ENCODE results near the gene TBCA. TPM values are rescaled to one million over a fixed set of nuclear protein-coding genes. Genes with fewer than 3 reads are reported as not detected.

TBCA gene
- total RNA-seq, 1 donor from 2014 or later: 106 TPM

- Histone ChIP-seq H3K9me3 (ENCODE audit: control insufficient read depth in 3 of 3, low read length in 3 of 3) (no peaks in the 10 kb centered on the region), H3K27me3 (ENCODE audit: control insufficient read depth in 3 of 3, insufficient read depth in 3 of 3, low read length in 3 of 3) (no peaks in the 10 kb centered on the region), H3K27ac (ENCODE audit: low read depth, low read length) (no peak overlapping the region), H3K4me3 (ENCODE audit: low read length in 3 of 3) (no peak overlapping the region), H3K9ac (ENCODE audit: low read depth in 1 of 3, low read length in 3 of 3) (no peak overlapping the region), H3K4me1 (ENCODE audit: control insufficient read depth in 3 of 3, insufficient read depth in 3 of 3, low read length in 3 of 3) (no peaks in the 10 kb centered on the region), H3K36me3 (ENCODE audit: control insufficient read depth in 3 of 3, insufficient read depth in 3 of 3, low read length in 3 of 3) (no peaks in the 10 kb centered on the region)
These were observed 15.2 kb upstream of the TBCA start for GRCh38 chr5:77791356-77791755.

- Histone ChIP-seq H3K4me1 (ENCODE audit: control insufficient read depth in 3 of 3, insufficient read depth in 3 of 3, low read length in 3 of 3) (no peaks in the 10 kb centered on the region), H3K27me3 (ENCODE audit: control insufficient read depth in 3 of 3, insufficient read depth in 3 of 3, low read length in 3 of 3) (no peaks in the 10 kb centered on the region), H3K9ac (ENCODE audit: low read depth in 1 of 3, low read length in 3 of 3) (no peak overlapping the region), H3K4me3 (ENCODE audit: low read length in 3 of 3) (no peak overlapping the region), H3K9me3 (ENCODE audit: control insufficient read depth in 3 of 3, low read length in 3 of 3) (no peaks in the 10 kb centered on the region), H3K27ac (ENCODE audit: low read depth, low read length) (no peak overlapping the region), H3K36me3 (ENCODE audit: control insufficient read depth in 3 of 3, insufficient read depth in 3 of 3, low read length in 3 of 3) (no peaks in the 10 kb centered on the region)
These were observed 9.1 kb upstream of the TBCA start for GRCh38 chr5:77785229-77785628.

GRCh38 chr5:77784735-77785134 is 8.6 kb upstream of the TBCA start:
- no peaks in the 10 kb centered on the region for H3K9me3 ChIP-seq (ENCODE audit: control insufficient read depth in 3 of 3, low read length in 3 of 3)
- no peak overlapping the region for H3K27ac ChIP-seq (ENCODE audit: low read depth, low read length)
- no peak overlapping the region for H3K9ac ChIP-seq (ENCODE audit: low read depth in 1 of 3, low read length in 3 of 3)
- H3K4me1 ChIP-seq (ENCODE audit: control insufficient read depth in 3 of 3, insufficient read depth in 3 of 3, low read length in 3 of 3): no peaks in the 10 kb centered on the region
- no peaks in the 10 kb centered on the region for H3K27me3 ChIP-seq (ENCODE audit: control insufficient read depth in 3 of 3, insufficient read depth in 3 of 3, low read length in 3 of 3)
- H3K4me3 ChIP-seq (ENCODE audit: low read length in 3 of 3): no peak overlapping the region
- no peaks in the 10 kb centered on the region for H3K36me3 ChIP-seq (ENCODE audit: control insufficient read depth in 3 of 3, insufficient read depth in 3 of 3, low read length in 3 of 3)

- H3K36me3 ChIP-seq (ENCODE audit: control insufficient read depth in 3 of 3, insufficient read depth in 3 of 3, low read length in 3 of 3): no peaks in the 10 kb centered on the region
- no peak overlapping the region for H3K27ac ChIP-seq (ENCODE audit: low read depth, low read length)
- peaks cover 0 to 4% (median 2%) of the 10 kb centered on the region in 3 donors for H3K4me1 ChIP-seq (ENCODE audit: control insufficient read depth in 3 of 3, insufficient read depth in 3 of 3, low read length in 3 of 3)
- no peaks in the 10 kb centered on the region for H3K9me3 ChIP-seq (ENCODE audit: control insufficient read depth in 3 of 3, low read length in 3 of 3)
- H3K27me3 ChIP-seq (ENCODE audit: control insufficient read depth in 3 of 3, insufficient read depth in 3 of 3, low read length in 3 of 3): no peaks in the 10 kb centered on the region
- no peak overlapping the region for H3K9ac ChIP-seq (ENCODE audit: low read depth in 1 of 3, low read length in 3 of 3)
- no peak overlapping the region for H3K4me3 ChIP-seq (ENCODE audit: low read length in 3 of 3)
These were observed 4.9 kb upstream of the TBCA start for GRCh38 chr5:77781076-77781475.

GRCh38 chr5:77778881-77779438 is 2.8 kb upstream of the TBCA start:
- no peak overlapping the region for H3K4me3 ChIP-seq (ENCODE audit: low read length in 3 of 3)
- no peak overlapping the region for H3K9ac ChIP-seq (ENCODE audit: low read depth in 1 of 3, low read length in 3 of 3)
- H3K4me1 ChIP-seq (ENCODE audit: control insufficient read depth in 3 of 3, insufficient read depth in 3 of 3, low read length in 3 of 3): peaks cover 14 to 20% (median 14%) of the 10 kb centered on the region in 3 donors
- no peaks in the 10 kb centered on the region for H3K36me3 ChIP-seq (ENCODE audit: control insufficient read depth in 3 of 3, insufficient read depth in 3 of 3, low read length in 3 of 3)
- no peaks in the 10 kb centered on the region for H3K27me3 ChIP-seq (ENCODE audit: control insufficient read depth in 3 of 3, insufficient read depth in 3 of 3, low read length in 3 of 3)
- H3K27ac ChIP-seq (ENCODE audit: low read depth, low read length): no peak overlapping the region
- H3K9me3 ChIP-seq (ENCODE audit: control insufficient read depth in 3 of 3, low read length in 3 of 3): no peaks in the 10 kb centered on the region

- Histone ChIP-seq H3K27ac (ENCODE audit: low read depth, low read length) (no peak overlapping the region), H3K4me3 (ENCODE audit: low read length in 3 of 3) (no peak overlapping the region), H3K4me1 (ENCODE audit: control insufficient read depth in 3 of 3, insufficient read depth in 3 of 3, low read length in 3 of 3) (peaks cover 14 to 26% (median 17%) of the 10 kb centered on the region in 3 donors), H3K27me3 (ENCODE audit: control insufficient read depth in 3 of 3, insufficient read depth in 3 of 3, low read length in 3 of 3) (no peaks in the 10 kb centered on the region), H3K9me3 (ENCODE audit: control insufficient read depth in 3 of 3, low read length in 3 of 3) (no peaks in the 10 kb centered on the region), H3K9ac (ENCODE audit: low read depth in 1 of 3, low read length in 3 of 3) (no peak overlapping the region), H3K36me3 (ENCODE audit: control insufficient read depth in 3 of 3, insufficient read depth in 3 of 3, low read length in 3 of 3) (no peaks in the 10 kb centered on the region)
These were observed 2.3 kb upstream of the TBCA start for GRCh38 chr5:77778398-77778797.

GRCh38 chr5:77777911-77778310 is 1.8 kb upstream of the TBCA start:
- no peak overlapping the region for H3K4me3 ChIP-seq (ENCODE audit: low read length in 3 of 3)
- no peaks in the 10 kb centered on the region for H3K36me3 ChIP-seq (ENCODE audit: control insufficient read depth in 3 of 3, insufficient read depth in 3 of 3, low read length in 3 of 3)
- no peak overlapping the region for H3K27ac ChIP-seq (ENCODE audit: low read depth, low read length)
- no peaks in the 10 kb centered on the region for H3K9me3 ChIP-seq (ENCODE audit: control insufficient read depth in 3 of 3, low read length in 3 of 3)
- peaks cover 14 to 28% (median 20%) of the 10 kb centered on the region in 3 donors for H3K4me1 ChIP-seq (ENCODE audit: control insufficient read depth in 3 of 3, insufficient read depth in 3 of 3, low read length in 3 of 3)
- no peak overlapping the region for H3K9ac ChIP-seq (ENCODE audit: low read depth in 1 of 3, low read length in 3 of 3)
- no peaks in the 10 kb centered on the region for H3K27me3 ChIP-seq (ENCODE audit: control insufficient read depth in 3 of 3, insufficient read depth in 3 of 3, low read length in 3 of 3)

- Histone ChIP-seq H3K27me3 (ENCODE audit: control insufficient read depth in 3 of 3, insufficient read depth in 3 of 3, low read length in 3 of 3) (no peaks in the 10 kb centered on the region), H3K4me1 (ENCODE audit: control insufficient read depth in 3 of 3, insufficient read depth in 3 of 3, low read length in 3 of 3) (peaks cover 14 to 28% (median 21%) of the 10 kb centered on the region in 3 donors), H3K27ac (ENCODE audit: low read depth, low read length) (no peak overlapping the region), H3K36me3 (ENCODE audit: control insufficient read depth in 3 of 3, insufficient read depth in 3 of 3, low read length in 3 of 3) (no peaks in the 10 kb centered on the region), H3K9ac (ENCODE audit: low read depth in 1 of 3, low read length in 3 of 3) (no peak overlapping the region), H3K4me3 (ENCODE audit: low read length in 3 of 3) (no peak overlapping the region), H3K9me3 (ENCODE audit: control insufficient read depth in 3 of 3, low read length in 3 of 3) (no peaks in the 10 kb centered on the region)
These were observed 1.2 kb upstream of the TBCA start for GRCh38 chr5:77777281-77777892.

- Histone ChIP-seq H3K9ac (ENCODE audit: low read depth in 1 of 3, low read length in 3 of 3) (peak overlapping the region in 2 of 3 donors; percentile 93 to 94), H3K27me3 (ENCODE audit: control insufficient read depth in 3 of 3, insufficient read depth in 3 of 3, low read length in 3 of 3) (no peaks in the 10 kb centered on the region), H3K9me3 (ENCODE audit: control insufficient read depth in 3 of 3, low read length in 3 of 3) (no peaks in the 10 kb centered on the region), H3K4me3 (ENCODE audit: low read length in 3 of 3) (peak overlapping the region; percentile 79 to 91 (median 85)), H3K27ac (ENCODE audit: low read depth, low read length) (peak overlapping the region; percentile 98), H3K4me1 (ENCODE audit: control insufficient read depth in 3 of 3, insufficient read depth in 3 of 3, low read length in 3 of 3) (peaks cover 20 to 29% (median 21%) of the 10 kb centered on the region in 3 donors), H3K36me3 (ENCODE audit: control insufficient read depth in 3 of 3, insufficient read depth in 3 of 3, low read length in 3 of 3) (no peaks in the 10 kb centered on the region)
These were observed 541 bp upstream of the TBCA start for GRCh38 chr5:77776554-77777206.
